ENCODE results near the gene EEF2KMT.

DNA sequence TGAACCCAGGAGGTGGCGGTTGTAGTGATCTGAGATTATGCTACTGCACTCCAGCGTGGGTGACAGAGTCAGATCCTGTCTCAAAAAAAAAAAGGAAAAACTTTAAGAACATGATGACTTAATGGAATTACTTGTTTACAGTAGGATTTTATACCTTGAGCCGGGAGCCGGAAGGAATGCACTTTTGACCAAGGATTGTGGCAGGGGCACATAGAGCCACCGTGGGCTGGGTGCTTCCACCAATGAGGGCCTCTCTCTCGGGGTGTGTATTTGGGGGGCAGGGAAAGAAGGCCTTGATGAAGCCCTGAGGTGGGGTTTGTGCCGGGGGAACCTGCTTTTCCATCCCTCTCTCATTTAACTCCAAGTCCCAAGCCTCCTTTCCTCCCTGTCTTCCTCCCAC is 57.1 kb downstream of the EEF2KMT start:
- no peak for TF ChIP-seq CTCF (IDR thresholded peaks at IDR 0.05)
- no peak for TF ChIP-seq POLR2AphosphoS5 (IDR thresholded peaks at IDR 0.05)
- TF ChIP-seq POLR2A (IDR thresholded peaks at IDR 0.05): no peak
- no peak for TF ChIP-seq EP300 (IDR thresholded peaks at IDR 0.05)
